ENCODE measurements around the gene CACNA2D2.
A peak's percentile ranks its signal among the peaks of the same experiment; 100 is the strongest.

CACNA2D2 gene

DNA sequence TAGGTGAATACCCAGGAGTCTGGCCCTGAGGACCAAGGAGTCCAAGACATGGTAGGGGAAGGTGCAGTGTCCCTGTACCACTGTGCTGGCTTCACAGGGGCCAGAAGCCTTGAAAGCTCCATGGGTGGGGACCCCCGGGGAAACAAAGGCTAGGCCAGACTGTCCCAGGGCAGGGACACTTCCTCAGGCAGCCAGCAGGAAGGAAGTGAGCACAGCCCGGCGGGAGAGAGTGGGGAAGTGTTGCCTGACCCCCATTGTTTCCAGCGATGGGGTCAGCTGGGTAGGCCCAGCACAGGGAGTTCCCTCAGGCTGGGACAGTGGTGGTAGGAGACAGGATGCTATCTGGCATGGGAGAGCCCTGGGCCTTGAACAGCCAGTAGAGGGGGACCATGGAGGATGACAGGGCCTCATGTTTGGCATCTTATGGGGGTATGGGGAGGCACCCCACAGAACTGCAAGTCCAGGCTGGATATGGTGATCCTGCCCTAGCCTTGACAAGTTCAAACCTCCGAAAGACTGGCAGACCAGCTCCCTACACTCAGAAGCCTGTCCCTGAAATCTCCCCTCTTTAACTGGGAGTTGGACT lies 179.7 kb downstream of the CACNA2D2 start:
- CTCF ChIA-PET, result interaction anchor here (0.6 to 3.0 kb wide), 13 partner anchors 10 to 129 kb away, joined by 3 to 21 read pairs (median 5); partner anchors contain the start of genes HYAL3, LSMEM2 and NAA80
- Histone ChIP-seq H3K4me3 (ENCODE audit: low read depth, low read length) (no peak overlapping the region), H3K27ac (ENCODE audit: extremely low read depth, low read depth, low read length) (no peak overlapping the region), H3K36me3 (ENCODE audit: control insufficient read depth in 2 of 2, insufficient read depth in 1 of 2, low read length in 2 of 2) (peaks cover 3 to 50% of the 10 kb centered on the region in 2 experiments; a peak in 2 of 3 replicates), H3K4me1 (ENCODE audit: control insufficient read depth, insufficient read depth, low read length) (no peaks in the 10 kb centered on the region), H3K9me3 (ENCODE audit: control insufficient read depth, insufficient read depth, low read depth, low read length) (no peaks in the 10 kb centered on the region)
- TF ChIP-seq PRDM2 (tag by site-specific recombination; IDR thresholded peaks at IDR 0.05; ENCODE audit: borderline replicate concordance) (no peak), ZIC2 (tag by site-specific recombination; IDR thresholded peaks at IDR 0.05) (0 out of 2 replicates have a peak, but pooled peaks have one; percentile 38), ZNF747 (tag by site-specific recombination; IDR thresholded peaks at IDR 0.05) (no peak), CTCF (tag by site-specific recombination; IDR thresholded peaks at IDR 0.05) (no peak), GLIS2 (tag by site-specific recombination; IDR thresholded peaks at IDR 0.05) (peak; percentile 35; the same call in 1 of the 2 replicates)
- POLR2A ChIA-PET, result interaction anchor here (0.9 to 2.8 kb wide), 5 partner anchors 14 to 129 kb away, joined by 3 to 12 read pairs (median 5); partner anchors contain the start of genes HYAL3 and NAA80

DNA sequence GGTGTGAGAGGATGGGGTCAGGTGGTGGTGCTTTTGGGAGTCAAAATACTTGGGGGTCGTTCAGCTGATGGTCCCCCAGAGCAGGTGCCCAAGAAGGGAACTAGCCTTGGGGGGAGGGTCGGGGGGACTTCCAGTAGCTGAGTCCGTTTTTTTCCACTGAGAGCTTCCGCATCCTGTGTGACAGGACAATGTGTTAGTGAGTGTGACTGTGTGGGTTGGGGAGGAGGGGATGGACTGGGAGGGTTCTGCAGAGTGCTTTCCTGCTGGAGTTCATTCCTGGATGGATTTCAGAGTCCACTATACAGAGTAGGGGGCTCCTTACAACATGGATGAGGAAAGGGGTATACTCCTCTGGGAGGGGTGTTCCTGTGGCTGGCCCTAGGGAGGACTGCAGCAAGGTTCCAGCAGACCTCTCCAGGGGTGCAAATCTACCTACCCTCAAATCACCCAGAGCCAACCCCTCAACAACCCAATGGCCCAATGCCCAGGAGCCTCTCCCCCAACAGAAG lies 180.3 kb downstream of the CACNA2D2 start:
- TF ChIP-seq, protein P1, sequence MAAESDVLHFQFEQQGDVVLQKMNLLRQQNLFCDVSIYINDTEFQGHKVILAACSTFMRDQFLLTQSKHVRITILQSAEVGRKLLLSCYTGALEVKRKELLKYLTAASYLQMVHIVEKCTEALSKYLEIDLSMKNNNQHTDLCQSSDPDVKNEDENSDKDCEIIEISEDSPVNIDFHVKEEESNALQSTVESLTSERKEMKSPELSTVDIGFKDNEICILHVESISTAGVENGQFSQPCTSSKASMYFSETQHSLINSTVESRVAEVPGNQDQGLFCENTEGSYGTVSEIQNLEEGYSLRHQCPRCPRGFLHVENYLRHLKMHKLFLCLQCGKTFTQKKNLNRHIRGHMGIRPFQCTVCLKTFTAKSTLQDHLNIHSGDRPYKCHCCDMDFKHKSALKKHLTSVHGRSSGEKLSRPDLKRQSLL (tag by site-specific recombination; IDR thresholded peaks at IDR 0.05), result no peak
- TF ChIP-seq PRDM1 (tag by site-specific recombination; IDR thresholded peaks at IDR 0.05), result no peak
- TF ChIP-seq PBX3 (CRISPR knock-in tag; IDR thresholded peaks at IDR 0.05), result no peak
- peak; percentile 88 for TF ChIP-seq ZBTB20 (tag by site-specific recombination; IDR thresholded peaks at IDR 0.05)
- TF ChIP-seq ZNF76 (tag by site-specific recombination; IDR thresholded peaks at IDR 0.05; ENCODE audit: borderline replicate concordance, low read depth), result no peak
- TF ChIP-seq RBAK (tag by site-specific recombination; IDR thresholded peaks at IDR 0.05), result no peak
- no peak for TF ChIP-seq HIC1 (tag by site-specific recombination; IDR thresholded peaks at IDR 0.05)
- H3K27ac ChIP-seq (ENCODE audit: extremely low read depth, low read depth, low read length), result no peak overlapping the region
- no peak overlapping the region for H3K4me3 ChIP-seq (ENCODE audit: low read depth, low read length)
- POLR2A ChIA-PET, result interaction anchor here (2.5 to 3.2 kb wide), 3 partner anchors 14 to 27 kb away, joined by 7 to 17 read pairs (median 12); partner anchors contain the start of genes HYAL3 and NAA80
- no peaks in the 10 kb centered on the region for H3K9me3 ChIP-seq (ENCODE audit: control insufficient read depth, insufficient read depth, low read depth, low read length)
- H3K4me1 ChIP-seq (ENCODE audit: control insufficient read depth, insufficient read depth, low read length), result no peaks in the 10 kb centered on the region
- CTCF ChIA-PET, result interaction anchor here (0.6 to 3.0 kb wide), 6 partner anchors 11 to 1107 kb away, joined by 3 to 21 read pairs (median 4); partner anchors contain the start of genes HYAL3 and NAA80
- H3K36me3 ChIP-seq (ENCODE audit: control insufficient read depth in 2 of 2, insufficient read depth in 1 of 2, low read length in 2 of 2), result peaks cover 3 to 55% of the 10 kb centered on the region in 2 experiments; a peak in 2 of 3 replicates

Measured in HEK293 (cell line).